Measurements from ENCODE around the gene NEMF.
"Not testable (repeated sequence)": the region's sequence is repeated elsewhere in the genome, so short reads cannot be mapped to it uniquely, and the experiment has no call there.

Gene NEMF

DNA sequence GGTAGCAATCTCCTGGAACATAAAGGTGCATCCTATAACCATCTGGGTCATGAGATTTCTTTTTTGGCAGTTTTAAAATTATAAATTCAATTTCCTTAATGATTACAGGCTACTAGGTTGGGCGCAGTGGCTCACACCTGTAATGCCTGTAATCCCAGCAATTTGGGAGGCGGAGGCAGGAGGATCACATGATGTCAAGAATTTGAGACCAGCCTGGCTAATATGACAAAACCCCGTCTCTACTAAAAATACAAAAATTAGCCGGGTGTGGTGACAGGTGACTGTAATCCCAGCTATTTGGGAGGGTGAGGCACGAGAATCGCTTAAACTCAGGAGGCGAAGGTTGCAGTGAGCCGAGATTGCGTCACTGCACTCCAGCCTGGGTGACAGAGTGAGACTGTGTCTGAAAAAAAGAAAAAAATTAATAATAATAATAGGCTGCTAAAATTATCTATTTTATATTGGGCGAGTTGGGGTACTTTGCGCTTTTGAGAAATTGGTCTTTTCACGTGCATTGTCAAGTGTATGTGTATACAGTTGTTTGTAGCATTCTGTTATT, 23.1 kb upstream of the NEMF start:
- DNase-seq, result no peak

DNA sequence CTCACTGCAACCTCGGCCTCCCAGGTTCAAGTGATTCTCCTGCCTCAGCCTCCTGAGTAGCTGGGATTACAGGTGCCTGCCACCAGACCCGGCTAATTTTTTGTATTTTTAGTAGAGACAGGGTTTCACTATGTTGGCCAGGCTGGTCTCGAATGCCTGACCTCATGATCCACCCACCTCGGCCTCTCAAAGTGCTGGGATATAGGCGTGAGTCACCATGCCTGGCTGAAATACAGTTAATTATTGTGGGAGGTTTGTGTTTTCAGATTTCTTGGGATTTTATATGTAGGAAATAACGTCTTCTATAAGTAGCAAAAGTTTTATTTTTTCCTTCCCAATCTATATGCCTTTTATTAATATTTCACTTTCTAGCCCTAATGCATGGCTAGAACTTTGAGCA, 21.0 kb upstream of the NEMF start:
- DNase-seq, result not testable (repeated sequence)

DNA sequence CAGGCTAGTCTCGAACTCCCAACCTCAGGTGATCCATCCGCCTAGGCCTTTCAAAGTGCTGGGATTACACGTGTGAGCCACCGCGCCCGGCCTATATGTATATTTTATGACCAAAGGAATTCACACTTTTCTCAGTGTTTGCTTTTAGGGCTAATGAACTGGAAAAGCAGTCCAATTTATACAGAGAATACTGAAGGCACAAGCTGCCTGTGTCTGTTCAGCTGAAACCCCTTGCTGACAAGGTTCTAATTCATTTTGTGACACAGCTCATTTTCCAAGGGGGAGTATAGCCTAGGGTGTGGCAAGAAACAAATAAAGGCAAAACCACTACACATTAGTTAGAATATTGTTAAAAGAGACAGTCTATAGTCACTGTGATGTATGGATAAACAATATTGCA, 18.3 kb upstream of the NEMF start:
- DNase-seq, result no peak

DNA sequence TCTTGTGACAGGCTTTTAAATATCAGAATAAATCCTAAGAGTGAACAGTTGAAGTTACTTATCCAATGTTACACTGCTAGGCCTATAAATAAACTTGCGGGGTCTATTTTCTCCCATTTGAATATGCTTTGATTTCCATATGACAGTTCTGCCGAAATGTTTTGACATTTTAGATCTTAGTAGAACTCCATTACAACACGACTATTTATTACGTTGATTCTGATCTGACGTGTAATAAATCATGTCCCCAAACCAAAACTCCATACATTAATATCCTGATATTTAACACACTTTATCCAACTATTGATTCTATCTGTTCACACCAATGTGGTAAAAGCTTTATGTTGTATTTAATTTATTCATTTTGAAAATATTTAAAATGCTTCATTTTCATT, 16.1 kb upstream of the NEMF start:
- no peak for DNase-seq

DNA sequence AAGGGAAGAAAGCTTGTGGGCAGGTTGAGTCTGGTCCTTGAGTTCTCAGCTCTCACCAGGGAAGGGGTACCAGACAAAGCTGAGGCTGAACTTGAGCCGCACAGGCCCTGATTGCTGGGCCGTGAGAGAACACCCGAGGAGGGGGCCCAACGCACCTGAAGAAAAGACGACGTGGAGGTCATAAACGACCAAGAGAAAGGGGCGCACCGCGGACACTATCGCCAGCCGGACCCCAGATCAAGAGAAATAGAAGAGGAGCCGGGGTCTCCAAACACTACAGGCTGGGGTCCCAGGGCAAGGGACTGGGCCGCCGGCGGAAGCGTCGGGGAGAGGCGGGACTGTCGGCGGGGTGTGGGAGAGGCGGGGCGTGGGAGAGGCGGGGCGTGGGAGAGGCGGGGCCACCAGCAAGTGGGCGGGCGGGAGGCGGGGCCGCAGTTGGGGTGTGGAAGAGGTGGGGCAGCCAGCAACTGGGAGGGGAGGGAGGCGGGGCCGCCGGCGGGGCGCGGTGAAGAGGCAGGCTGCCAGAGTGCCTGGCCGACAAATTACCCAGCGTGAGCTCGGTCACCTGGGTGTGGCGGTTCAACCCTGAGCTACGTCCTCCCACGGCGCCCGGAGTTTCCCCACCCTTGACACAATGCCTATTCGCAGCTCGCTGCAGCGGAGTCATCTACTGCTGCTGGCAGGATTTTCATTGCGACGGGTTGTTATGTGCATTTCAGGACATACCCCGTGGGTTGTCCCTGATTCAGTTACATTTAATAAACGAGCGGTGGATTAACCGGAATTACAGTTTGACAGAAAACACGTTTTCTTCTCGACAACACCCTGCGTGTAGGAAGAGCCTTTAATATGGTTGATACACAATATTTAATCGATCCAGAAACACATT, 15.5 kb upstream of the NEMF start:
- peak; percentile 97 for DNase-seq

DNA sequence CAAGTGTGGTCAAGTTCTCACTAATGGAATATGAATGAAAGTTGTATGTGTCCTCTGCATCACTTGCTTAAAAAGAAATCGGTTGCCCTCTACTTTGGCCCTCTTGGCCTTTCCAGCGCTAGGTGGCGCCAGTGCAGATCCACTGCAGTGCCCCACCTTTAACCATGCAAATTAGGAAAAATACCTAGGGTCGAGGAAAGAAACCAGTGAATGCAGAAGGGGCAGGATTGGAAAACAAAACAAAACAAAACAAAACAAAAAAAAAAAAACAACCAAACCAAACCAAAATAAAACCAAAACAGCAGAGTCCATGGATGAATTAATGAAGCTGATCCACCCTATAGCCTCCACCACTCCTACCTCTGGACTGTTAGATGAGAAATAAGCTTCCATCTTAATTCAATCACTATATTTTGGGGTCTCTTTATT, 12.9 kb upstream of the NEMF start:
- DNase-seq, result peak; percentile 73

DNA sequence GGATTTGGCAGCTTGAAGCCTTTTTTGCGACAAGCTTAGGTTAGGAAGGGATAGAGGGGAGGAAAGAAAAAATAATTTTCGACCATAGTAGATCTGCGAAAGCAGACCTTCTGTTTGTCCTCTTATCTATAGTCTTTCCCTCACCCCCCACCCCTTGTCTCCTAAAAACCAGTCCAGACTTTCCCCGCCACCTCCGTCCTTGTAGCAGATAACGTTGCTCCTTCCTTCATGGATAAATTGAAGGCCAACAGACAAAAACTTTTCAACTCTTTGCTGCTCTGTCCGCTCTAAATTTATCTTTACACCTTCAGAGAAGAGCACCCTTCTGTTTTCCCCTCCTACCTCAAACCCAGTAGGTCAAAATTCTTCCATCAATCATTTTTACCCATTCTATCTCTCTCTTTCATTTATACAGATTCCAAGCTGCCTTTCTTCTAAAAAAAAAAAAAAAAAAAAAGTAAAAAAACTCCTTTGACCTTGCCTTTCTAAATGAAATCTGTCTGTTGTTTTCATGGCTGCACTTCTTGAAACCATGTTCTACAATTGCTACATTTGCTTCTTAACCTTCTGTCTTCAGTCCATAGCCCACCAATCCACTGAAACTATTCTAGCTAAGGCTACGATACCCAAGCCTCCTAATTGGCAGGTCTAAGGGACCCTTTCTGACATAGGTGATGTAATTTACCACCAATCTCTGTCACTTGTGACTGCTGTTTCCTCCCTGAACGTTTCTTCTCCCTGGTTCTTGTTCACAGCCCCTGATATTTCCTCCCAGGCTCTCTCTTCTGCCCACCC, 11.1 kb upstream of the NEMF start:
- DNase-seq, result no peak

DNA sequence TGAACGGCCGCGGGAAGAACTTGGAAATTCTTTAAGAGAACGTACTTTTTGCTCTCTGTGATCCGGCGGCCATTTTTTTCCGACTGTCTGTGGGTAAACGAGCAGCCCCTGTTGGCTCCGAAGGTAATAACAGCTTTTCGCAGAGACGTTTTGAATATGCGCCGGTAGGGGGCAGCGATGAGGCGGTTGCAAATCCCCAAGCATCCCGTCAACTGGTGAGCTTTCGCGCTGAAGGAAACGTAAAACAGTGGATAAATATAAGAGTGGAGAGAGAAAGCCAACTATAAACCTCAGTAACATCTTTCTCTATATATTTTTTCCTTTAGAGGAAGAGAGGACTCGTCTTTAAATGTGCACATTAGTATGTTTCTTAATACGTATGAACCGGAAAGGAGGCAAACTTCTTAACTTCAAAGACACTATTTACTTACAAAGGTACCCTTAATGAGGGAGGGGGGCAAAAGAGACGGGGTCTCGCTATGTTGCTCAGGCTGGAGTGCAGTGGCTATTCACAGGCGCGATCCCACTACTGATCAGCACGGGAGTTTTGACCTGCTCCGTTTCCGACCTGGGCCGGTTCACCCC, 9.6 kb upstream of the NEMF start:
- DNase-seq, result peak; percentile 93

DNA sequence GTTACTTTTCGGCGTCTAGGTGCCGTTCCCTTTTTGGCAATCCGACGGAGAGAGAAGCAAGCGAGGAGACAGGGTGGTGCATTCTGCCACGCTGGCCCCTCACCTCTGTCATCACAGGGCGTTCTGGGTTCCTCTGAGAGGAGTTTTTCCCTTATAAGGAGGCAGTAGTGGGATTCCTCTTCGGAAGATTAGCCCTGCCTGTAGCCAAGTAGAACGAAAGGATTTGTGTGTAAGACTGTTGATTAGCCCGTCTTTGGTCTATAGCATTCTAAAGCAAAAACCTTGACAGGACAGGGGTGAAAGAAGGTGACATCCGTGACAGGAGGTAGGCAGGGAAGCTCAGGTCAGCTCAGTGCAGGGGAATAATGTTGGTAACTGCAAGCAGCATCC, 9.1 kb upstream of the NEMF start:
- peak; percentile 85 for DNase-seq

DNA sequence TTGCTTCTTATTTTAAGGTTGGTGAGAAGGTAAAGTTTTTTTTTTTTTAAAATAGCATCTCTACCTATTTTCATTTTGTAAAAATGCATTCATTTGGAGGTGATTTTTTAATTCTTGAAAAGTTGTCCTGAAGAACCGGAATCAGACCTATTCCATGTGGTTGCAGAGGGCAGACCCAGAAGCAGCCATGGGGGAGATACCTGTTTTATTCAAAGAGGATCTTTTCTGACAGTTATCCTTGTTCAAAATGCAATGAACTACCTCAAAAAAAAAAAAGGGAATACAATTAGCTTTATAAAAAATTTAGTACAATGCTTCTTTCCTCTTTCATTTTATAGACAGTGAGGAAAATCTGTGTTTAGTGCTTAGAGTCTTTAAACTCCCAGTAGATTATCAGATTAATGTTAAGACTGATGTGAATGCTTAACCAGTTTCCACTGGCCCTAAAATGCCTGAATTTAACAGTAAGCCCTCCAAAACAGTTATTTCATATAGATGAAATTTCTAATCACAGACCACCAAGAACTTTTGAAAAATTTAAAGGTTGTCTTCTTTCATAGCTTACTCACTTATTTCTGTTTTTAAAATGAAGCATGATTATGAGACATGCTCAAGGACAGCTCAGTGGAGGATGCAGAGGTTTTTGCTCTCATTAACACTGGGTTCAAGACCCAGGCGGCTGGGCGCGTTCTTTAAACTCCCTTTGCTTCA, 8.6 kb upstream of the NEMF start:
- DNase-seq, result no peak

DNA sequence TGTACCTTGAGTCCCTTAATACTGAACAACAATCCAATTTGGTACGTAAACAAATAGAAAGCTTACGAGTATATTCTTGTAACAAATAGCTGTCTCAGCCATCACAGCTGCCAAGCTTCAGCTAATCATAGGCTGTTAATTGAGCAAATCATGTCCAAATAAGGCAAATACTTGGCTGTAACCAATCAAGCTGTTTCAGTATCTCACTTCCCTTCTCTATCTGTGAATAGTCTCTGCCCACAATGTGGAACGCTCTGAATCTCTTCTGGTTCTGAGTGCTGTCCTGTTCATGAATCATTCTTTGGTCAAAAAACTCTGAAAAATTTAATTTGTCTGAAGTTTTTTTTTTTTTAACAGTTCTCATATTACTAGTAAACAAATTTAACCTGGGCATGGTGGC, 5.8 kb upstream of the NEMF start:
- no peak for DNase-seq

DNA sequence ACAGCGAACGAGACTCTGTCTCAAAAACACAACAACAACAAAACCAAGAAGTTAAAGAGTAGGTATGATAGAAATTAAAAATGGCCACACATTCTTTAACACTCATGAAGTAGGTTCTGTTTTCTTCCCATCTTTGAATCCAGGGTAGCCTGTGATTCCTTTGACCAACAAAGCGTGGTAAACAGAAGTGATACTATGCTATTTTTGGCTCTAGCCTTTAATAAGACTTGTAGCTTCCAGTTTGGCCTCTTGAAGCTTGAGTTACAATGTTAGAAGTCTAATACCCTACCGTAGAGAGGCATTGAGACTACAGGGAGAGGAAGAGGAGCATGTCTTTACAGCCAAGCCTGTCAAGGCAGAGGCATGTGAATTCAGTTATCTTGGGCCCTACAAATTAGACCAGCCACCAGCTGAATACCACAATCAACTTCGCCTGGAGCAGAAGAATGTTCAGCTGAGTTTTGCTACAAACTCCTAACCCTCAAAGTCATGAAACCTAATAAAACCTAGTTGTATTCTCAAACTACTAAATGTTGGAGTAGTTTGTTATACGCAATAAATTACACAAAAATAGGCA, 4.9 kb upstream of the NEMF start:
- no peak for DNase-seq

DNA sequence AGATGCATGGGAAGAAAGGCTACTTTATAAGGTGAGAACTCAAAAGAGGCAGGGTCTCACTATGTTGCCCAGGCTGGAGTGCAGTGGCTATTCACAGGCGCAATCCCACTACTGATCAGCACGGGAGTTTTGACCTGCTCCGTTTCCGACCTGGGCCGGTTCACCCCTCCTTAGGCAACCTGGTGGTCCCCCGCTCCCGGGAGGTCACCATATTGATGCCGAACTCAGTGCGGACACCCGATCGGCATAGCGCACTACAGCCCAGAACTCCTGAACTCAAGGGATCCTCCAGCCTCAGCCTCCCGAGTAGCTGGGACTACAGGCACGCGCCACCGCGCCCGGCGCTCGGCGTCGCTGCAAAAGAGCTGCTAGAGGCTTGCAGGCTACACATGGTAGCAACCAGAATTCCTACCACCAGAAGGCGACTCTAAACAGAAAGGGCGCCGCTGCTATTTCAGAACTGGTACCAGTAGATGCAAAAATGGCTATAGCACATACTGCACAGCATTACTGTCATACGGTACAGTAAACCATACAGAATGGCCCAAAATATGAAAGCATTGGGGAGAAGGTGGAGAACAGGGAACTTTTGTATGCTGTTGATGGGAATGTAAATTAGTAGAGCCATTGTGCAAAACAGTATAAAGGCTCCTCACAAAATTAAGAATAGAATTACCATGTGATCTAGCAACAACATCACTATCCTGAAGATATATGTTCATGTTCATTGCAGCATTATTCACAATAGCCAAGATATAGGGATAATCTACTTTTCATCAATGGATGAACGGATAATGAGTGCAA, 1.2 kb upstream of the NEMF start:
- DNase-seq, result peak; percentile 73

DNA sequence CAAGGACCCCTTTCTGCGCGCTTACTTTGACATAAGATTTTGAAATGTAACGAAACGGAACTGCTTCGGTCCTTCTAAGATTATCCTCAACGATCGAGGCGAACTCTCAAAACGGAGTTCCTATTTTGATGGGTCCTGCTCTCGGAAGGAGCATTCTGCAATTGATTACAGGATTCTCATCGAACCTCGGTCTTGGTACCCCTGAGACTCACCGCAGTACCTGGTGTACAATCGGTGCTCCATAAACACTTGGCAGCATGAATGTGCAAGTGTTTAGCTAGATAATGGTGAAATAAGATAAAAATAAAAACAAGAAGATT, 530 bp upstream of the NEMF start:
- DNase-seq, result no peak

DNA sequence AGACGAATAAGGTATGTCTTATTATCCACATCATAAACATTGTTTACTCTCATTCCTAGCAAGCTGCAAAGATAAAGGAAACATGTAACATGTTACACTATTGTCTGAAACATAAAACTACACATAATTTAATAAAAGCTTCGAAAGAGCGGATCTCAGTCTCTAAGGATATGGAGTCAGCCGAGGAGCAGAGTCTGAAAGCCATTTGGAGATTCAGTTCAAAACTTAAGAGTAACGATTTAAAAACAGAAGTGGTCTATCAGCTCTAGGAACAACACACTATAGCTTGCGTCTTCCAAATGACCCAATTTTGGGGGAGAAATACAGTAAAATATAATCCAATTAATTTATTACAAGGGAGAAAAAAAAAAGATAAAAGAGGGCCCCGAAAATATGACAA, 775 bp downstream of the NEMF start:
- no peak for DNase-seq

DNA sequence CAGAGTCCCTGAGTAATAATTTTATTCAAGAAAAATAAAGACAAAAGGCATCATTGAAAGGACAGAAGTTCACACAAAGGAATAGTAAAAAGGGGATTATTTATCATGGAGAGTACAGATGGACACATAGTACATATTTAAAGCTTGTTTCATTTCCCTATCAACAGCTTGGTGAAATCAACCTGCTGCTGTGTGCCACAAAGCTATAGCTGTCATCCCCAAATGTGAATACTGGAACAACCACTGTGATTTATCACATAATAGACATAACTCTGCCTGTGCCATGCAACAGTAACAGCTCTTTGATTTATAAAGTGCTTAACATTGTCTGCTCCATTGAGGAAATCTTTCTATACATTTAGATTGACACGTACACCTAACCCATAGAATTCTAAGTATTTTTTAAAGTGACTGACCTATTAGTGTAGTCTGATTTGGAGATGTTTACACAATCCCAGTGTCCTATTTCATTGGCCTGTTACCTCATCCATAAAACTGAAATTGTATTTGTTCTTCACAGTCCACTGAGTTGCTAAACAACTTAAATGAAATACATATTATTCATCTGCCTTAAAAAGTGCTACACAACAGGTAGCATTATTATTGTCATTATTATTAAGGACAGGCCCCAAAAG, 3.3 kb downstream of the NEMF start:
- DNase-seq, result no peak

DNA sequence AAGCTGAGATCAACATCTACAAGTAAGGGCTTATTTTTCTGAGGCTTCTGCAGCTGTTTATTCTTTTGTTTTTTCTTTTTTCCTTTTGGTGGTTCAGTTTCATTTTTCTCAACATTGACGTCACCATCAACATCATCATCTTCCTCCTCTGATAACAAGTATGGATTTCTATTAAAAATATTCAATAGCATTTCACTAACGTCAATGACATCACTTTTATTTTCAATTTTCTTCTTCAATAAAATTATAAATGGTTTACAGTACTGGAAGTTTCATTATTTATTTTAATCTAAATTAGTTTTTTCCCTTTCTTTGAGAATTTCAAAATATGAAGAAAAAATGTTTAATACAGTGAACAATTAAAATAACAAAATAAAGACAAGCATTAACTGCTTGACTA, 23.9 kb downstream of the NEMF start:
- DNase-seq, result no peak

DNA sequence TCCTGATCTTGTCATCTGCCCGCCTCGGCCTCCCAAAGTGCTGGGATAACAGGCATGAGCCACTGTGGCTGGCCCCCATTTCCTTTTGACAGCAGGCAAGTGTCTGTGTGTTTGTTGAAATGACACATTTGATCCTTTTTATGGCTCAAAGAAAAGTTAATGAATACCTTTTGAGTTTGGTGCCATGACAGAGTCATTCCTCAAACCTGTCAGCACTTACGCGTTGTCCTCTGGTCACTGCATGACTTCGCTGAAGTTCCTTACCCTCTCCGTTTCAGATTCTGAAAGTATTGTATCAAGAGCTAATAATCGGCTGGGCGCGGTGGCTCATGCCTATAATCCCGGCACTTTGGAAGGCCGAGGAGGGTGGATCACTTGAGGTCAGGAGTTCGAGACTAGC, 32.4 kb downstream of the NEMF start:
- DNase-seq, result no peak

DNA sequence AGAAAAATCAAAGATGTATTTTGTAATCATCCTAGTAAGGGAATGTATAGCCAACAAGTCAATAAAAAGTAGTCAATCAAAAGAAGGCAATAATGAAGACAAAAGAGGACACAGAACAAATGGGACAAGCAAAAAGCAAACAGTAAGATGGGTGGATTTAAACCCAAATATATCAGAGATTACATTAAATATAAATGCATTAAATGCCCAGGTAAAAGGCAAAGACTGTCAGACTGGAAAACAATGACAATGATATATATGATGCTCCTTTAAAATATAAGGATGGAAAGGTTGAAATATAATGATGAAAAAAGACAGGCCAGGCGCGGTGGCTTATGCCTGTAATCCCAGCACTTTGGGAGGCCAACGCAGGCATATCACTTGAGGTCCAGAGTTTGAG, 35.7 kb downstream of the NEMF start:
- no peak for DNase-seq

DNA sequence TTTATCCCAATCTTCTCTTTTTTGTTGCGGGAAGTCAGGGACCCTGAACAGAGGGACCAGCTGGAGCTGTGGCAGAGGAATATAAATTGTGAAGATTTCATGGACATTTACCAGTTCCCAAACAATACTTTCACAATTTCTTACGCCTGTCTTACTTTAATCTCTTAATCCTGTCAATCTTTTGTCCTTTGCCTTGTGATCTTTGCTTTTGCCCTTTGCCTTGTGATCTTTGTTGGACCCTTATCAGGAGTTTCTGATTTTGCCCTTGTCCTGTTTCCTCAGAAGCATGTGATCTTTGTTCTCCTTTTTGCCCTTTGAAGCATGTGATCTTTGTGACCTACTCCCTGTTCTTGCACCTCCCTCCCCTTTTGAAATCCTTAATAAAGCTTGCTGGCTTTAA, 36.5 kb downstream of the NEMF start:
- not testable (repeated sequence) for DNase-seq

DNA sequence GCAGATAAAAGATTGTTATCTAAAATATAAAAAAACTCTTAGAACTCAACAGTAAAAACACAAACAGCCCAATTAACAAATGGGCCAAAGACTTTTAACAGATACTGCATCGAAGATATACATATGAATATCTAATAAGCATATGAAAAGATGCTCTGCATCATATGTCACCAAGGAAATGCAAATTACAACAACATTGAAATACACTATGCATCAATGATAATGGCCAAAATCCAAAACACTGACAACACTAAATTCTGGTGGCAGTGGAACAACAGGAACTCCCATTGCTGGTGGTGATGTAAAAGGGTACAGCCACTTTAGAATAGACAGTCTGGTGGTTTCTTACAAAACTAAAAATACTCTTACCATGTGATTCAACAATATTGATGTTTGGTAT, 43.8 kb downstream of the NEMF start:
- DNase-seq, result no peak
